Stimulated activated CD4-positive, alpha-beta T cell treated with anti-CD3 and anti-CD28 coated beads, Interleukin-4, amount 100 ng/mL, for 48 hours (primary cell): ENCODE results near the gene WDR38.

Experiments
- DNase-seq, 2 donors: peaks; one replicate each; pipeline ENCODE4 v3.0.0-alpha.2; 2020; ENCODE audit warnings: low read depth in 2 of 2

Gene WDR38

DNA sequence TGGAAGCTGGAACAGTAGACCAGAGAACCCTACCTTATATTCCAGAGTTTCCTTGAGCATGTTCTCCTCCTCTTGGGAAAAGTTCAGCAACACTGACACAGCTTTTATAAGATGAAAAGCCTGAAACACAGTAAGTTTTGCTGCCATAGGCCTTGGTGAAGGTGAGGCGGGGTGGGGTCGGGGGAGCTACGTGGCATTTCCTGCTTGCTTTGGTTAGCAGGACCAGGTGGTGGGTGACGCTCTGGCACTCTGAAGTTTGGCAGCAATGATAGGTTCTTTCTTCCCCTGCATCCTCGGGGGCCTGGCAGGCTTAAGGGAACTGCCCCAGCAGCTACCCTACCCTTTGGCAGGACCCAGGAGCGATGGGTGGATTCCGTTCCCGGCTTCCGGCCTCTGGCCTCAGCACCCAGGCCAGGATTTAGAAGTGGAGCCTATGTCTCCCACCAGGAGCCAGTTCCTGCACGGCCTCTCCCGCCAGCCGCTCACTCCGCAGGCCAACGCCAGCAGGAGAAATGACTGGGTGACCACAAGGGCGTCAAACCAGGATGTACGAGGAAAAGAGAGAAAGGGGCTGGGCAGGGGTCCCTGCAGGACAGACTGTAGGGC lies 28.0 kb downstream of the WDR38 start:
- no peak for DNase-seq

DNA sequence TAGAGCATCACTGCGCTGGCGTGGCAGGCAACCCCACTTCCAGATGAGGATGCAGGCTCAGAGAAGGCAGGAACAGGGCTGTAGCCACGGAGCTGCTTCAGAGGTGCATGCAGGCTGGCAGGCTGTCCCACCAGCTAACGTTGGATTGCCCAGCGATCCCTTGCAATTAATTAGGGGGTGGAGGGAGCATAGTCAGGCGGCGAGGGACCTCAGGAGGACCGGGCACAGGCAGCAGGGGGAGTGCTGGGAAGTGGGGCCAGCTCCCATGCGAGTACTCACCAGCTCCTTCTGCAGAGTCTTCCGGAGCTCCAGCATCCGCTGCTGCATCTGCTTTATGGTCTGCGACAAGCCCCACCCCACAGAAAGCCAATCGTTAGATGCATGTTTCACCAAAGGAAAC lies 29.0 kb downstream of the WDR38 start:
- no peak for DNase-seq

DNA sequence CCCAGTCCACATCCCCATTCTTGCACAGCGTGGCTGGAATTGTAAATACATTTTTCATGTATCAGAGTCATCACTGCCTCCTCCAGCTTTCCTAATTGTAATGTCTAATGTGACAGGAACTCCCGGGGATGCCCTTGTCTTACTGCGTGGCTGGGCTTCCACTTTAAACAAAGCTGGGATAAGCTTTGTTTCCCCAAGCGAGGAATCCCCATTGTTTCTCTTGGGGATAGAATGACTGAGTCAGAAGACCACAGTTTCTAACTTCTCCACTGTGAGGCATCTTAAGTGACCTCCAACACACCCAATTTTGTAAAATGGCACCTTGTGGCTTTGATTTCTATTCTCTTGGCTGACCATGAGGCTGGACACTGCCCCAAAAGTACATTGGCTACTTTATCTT lies 31.1 kb downstream of the WDR38 start:
- no peak for DNase-seq

DNA sequence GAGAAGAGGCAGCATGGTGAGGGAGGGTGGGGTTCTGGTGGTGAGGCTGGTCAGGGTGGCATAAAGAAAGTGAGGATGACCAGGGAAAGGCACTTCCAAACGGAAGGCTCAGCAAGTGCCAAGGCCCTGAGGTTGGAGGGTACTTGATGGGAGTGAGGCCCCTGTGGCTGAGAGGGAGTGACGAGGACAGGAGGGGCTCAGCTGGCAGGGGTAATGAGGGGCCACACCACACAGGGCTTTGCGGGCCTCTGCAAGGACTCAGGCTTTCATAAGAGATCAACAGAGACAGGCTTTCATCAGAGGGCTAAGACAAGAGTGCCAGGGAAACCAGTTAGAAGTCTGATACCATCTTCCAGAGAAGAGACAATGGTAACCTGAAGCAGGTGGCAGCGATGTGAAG lies 32.3 kb downstream of the WDR38 start:
- DNase-seq = no peak

DNA sequence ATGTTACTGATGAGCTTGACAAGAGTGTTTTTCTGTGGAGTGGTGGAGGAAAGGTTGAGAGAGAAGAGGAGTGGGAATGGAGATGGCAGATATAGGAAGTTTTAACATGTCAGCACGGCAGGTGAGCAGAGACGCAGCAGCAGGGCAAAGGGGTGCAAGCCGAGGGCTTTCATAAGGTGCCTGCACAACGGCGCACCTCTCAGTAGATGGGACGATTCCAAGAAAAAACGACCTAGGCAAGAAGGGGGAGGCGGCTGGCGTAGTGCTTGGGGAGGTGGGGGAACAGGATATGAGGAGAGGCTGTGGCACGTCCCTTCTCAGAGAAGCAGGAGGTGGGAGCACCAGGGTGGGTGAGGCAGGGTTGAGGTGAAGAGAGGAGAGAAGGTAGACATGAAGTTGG lies 33.2 kb downstream of the WDR38 start:
- no peak for DNase-seq

DNA sequence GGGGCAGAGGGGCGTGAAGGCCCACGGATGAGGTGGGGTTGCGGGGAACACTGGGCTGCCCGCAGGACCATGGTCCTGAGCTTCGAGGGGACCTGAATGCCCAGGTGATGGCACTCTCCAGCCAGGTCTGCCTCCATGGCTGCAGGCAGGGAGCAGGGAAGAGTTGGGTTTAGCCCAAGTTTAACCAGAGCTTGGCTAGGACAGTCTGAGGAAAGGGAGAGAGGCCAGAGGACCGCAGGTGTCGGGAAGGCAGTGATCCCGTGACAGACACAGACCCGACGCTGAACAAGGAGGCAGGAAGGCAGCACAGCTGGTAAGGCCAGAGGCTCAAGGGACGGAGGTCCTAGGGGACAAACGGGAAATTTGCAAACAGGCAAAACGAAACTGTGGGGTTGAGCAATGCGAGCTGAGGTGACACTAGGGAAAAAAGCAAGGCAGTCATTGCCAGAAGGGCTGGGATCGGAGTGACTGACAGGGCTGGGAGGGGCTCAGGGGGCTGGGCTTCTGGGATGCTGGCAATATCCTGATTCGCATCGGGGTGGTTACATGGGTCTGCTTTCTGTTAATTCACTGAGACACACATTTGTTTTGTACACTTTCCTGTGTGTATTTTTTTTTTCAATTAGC lies 33.7 kb downstream of the WDR38 start:
- no peak for DNase-seq

DNA sequence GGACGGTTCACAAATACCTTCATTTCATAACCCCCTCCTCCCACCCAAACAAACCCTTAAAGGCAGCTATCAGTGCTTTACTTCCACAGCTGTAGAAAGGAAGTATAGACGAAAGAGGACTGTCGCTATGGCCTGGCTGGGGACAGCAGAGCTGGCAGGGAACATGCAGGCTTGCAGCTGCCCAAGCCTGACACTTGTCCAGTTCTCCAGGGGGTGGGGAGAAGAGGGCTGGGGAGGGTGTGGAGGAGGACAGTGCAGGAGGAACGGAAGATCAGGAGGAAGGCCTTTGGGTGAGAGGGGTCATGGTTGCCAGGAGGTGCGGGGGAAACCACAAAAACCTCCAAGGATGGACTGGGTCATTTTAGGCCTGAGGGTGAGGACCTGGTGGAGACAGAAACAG lies 34.6 kb downstream of the WDR38 start:
- no peak for DNase-seq

DNA sequence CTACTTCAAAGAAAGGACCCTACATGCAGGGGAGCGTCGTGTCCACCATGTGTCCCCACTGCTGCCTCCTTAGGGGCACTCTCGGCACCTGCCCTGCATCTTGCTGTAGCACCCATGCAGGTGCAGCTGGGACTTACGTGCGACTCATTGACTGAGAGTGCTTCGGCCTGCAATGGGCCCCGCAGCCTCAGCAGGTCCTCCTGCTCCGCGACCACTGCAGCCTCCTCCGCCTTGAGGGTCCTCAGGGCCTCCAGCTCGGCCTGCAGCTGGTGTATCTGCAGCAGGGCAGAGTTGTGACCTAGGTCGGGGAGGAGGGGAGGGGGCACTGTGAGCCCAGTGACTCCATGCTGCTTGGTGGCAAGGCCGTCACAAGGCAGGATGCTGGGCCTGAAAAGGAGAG lies 35.7 kb downstream of the WDR38 start:
- no peak for DNase-seq

DNA sequence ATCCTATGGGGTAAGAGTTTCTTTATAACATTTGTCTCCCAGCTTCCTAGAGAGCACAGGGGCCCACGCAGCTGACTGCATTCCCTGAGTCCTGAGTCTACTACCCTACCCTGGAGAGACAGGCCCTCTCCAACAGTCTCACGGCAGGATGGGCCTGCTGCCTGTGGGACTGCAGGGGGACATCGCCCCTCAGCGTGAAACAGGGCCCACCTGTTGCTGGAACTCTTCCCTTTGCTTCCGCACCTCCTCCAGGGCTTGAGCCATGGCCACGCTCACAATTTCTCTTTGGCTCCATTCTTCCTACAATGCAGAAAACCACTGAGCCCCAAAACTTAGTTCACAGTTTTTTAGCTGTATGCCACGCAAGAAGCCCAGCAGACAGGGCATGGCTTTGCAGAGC lies 36.9 kb downstream of the WDR38 start:
- no peak for DNase-seq

DNA sequence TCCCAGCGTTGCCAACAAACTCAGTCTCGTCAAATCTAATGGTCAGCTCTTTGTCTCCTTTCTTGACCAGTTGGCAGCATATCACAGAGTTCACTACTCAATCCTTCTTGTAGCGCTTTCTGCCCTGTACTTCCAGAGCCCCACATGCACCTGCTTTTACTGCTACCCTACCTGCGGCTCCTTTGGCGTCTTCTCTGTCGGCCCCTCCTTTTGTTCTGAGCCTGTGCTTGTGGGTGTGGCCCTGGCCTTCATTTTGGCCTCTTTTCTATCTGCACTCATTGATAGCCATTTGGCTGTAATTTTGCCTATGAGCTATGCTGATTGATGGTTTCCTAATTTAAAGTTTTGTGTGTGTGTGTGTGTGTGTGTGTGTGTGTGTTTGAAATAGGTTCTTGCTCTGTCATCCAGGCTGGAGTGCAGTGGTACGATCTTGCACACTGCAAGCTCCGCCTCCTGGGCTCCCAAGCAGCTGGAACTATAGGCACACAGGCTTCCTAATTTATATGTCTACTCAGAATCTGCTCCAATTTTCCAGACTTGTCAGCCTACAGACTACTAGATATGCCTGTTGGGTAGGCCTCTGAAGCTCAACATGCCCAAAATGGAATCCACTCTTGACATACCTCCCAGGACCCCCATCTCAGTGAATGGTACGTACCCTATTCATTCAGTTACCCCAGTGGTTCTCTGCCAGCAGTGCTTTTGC lies 40.9 kb downstream of the WDR38 start:
- DNase-seq = no peak

DNA sequence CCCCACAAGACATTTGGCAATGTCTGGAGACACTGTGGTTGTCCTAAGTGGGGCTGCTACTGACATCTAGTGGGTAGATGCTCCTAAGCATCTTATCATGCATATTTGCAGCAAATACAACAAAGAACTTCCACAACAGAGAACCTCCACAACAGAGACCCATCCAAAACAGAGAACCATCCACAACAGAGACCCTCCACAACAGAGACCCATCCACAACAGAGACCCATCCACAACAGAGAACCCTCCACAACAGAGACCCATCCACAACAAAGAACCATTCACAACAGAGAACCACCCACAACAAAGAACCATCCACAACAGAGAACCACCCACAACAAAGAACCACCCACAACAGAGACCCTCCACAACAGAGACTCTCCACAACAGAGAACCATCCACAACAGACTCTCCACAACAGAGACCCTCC lies 41.5 kb downstream of the WDR38 start:
- no peak for DNase-seq

DNA sequence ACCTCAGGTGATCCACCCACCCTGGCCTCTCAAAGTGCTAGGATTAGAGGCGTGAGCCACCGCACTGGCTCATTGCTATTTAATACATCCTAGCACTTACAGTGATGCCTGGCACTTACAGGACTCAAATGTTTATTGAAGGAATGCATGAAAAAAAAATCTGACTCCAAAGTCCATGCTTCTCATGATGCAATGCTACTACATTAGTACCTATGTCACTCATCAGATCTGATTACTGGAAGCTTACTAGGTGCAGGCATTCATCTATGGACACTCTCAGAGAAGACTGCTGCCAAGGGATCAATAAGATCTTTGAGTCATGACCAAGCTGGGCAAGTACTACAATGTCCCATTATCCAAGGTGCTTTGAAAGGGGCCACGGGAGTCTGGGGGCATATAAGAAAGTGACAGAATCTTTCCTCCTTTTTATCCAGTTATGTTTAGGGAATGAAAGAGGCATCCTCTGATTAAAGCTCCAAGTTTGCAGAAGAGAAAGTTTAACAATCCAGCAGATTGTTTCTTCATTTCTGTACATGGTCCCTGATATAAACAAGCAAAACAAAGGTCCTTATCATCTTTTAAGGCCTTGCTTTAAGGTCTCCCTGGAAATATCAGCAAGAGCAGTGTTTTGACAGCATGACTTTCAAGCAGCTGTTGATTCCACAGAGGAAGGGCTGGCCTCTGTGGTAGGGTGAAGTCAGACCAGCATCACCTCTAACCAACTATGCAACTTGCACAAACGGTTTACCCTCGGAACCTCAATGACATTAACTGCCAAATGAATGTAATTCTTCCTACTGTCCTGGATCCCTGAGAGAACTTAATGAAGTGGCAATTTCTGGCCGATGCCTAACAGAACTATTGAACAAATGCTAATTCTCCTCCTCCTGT lies 44.6 kb downstream of the WDR38 start:
- no peak for DNase-seq

DNA sequence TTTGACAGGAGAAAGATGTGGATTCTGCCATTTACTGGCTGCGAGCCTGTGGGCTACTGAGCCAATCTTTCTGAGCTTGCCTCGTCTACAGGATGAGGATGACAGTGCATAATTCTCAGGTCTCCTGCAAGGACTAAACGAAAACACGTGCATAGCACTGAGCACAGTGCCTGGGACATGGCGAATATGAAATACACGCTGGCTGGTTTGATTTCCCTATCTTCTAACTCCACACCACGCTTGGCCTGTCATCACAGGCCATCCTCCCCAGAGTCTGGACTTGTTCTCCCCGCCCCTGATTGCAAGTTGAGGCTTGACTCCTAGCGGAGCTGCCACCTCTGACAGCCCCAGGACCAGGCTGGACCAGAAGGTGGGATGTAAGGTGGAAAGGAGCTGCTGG lies 46.6 kb downstream of the WDR38 start:
- no peak for DNase-seq

DNA sequence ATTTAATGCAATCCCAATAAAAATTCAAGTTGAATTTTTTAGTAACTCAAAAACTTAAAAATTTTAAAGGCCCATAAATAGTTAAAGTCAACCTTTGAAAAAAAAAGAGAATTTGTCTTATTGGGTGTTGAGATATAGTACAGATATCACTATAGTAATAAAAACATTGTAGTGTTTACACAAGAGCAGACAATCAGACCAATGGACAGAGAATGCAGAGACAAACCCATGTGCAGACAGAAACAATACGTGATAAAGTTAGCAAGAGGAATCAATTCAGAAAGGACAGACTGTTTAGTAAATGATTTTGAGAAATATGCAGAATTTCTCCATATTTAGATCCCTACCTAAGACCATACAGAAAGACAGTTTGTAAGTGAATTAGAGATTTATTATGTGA lies 53.7 kb downstream of the WDR38 start:
- no peak for DNase-seq
